GM12865 (cell line): ENCODE data around the gene LPAR3.

ENCODE experiments used
- DNase-seq: peaks from one replicate; pipeline ENCODE4 v3.0.0; 2010; ENCODE audit warnings: low read depth
- H3K4me3 ChIP-seq: 2 replicates; pipeline ENCODE4 v1.5.1; 2011; ENCODE audit warnings: mild to moderate bottlenecking, low read depth, low read length, control low read depth
- TF ChIP-seq, protein P1 (sequence below): IDR thresholded peaks from 2 replicates; pipeline ENCODE4 v1.5.1; 2011; ENCODE audit warnings: low read length, control low read depth, low read depth, inconsistent platforms; ENCODE audit not compliant: insufficient read depth; ENCODE audit errors: missing control alignments

LPAR3 gene

DNA sequence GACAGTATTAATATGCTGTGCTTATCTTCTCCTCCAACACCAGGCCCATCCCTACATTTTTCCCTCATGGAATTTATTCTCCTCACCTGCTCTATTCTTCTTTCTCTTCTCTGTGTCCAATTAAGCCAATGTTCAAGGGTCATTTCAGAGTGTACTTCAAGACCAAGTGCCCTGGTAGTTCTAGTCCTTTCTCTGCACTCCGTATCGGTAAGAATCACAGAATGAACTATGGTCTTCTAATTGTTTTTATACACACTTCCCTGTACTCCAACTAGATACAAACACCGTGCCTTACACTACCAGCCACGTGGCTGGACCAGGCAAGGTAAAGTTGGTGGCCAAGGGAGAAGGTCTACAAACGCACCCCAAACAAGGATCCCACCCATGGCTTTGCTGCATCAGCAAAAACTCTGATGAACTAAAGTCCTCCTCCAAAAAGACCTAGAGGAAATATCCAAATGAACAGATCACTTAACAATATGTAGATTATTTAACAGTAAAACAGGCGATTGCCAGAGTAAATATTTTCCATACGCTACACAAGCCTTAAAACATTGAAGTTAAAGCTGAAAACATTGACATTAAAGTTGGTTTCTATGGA lies 40.1 kb upstream of the LPAR3 start:
- no peak for DNase-seq
- TF ChIP-seq, protein P1, sequence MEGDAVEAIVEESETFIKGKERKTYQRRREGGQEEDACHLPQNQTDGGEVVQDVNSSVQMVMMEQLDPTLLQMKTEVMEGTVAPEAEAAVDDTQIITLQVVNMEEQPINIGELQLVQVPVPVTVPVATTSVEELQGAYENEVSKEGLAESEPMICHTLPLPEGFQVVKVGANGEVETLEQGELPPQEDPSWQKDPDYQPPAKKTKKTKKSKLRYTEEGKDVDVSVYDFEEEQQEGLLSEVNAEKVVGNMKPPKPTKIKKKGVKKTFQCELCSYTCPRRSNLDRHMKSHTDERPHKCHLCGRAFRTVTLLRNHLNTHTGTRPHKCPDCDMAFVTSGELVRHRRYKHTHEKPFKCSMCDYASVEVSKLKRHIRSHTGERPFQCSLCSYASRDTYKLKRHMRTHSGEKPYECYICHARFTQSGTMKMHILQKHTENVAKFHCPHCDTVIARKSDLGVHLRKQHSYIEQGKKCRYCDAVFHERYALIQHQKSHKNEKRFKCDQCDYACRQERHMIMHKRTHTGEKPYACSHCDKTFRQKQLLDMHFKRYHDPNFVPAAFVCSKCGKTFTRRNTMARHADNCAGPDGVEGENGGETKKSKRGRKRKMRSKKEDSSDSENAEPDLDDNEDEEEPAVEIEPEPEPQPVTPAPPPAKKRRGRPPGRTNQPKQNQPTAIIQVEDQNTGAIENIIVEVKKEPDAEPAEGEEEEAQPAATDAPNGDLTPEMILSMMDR = no peak

DNA sequence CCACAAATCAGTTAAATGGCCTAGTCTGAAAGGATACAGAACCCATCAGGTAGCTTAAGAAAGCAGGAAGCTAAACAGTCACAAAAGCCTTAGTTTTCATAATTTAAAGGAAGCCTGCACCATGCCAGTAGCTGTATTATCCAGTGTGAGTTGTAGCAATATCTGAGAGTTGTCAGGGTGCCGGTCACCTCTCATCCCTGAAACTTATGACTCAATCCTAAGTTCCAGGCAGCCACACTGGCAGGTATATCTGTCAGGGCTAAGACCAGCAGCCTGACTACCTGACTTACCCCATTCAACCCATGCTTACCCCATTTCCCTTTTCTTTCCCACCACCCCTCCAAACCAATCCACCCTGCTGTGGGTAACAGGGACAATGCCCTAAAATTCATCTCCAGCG lies 37.8 kb upstream of the LPAR3 start:
- TF ChIP-seq, protein P1 = no peak
- no peak overlapping the region for H3K4me3 ChIP-seq
- DNase-seq = no peak

More for the DNA sequence above, 40.1 kb upstream of the LPAR3 start:
- H3K4me3 ChIP-seq = no peak overlapping the region

DNA sequence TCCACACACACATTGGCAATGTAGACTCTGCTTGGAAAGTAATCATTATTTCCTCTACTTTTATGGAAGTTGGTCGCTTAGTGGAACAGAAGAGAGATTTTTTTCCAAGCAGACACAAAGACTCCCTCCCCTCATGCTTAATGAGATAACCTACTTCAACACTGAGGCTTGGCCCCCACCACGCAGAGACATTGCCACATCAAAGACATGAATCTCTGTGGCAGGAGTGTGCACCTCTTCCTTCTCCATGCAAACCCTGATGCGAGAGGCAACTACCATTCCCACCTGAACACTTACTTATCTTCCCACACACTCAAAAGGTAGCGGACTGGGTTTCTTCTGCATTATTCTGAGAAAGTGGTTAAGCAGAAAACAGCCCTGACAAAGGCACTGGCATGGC lies 37.3 kb upstream of the LPAR3 start:
- TF ChIP-seq, protein P1 = no peak
- no peak for DNase-seq

DNA sequence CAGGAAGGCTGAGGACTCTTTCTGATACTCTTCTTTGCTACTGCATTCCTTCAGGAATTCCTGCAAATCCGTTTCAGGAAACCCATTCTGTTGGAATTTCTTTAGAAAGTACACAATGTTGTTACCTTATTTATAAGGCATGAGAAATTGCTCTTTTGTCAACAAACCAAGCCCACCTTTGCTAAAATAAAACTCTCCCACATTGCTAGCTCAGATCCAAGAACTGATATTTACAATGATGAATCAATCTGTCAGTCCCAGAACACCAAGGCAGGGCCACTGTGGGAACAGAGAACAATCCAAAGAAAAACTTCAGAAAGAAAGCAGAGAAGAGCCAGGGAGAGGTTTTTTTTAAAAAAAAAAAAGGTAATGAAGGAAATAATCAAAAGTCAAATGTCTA lies 36.6 kb upstream of the LPAR3 start:
- no peak for DNase-seq
- TF ChIP-seq, protein P1 = no peak
- H3K4me3 ChIP-seq = no peak overlapping the region

More for the DNA sequence above, 37.3 kb upstream of the LPAR3 start:
- no peak overlapping the region for H3K4me3 ChIP-seq

DNA sequence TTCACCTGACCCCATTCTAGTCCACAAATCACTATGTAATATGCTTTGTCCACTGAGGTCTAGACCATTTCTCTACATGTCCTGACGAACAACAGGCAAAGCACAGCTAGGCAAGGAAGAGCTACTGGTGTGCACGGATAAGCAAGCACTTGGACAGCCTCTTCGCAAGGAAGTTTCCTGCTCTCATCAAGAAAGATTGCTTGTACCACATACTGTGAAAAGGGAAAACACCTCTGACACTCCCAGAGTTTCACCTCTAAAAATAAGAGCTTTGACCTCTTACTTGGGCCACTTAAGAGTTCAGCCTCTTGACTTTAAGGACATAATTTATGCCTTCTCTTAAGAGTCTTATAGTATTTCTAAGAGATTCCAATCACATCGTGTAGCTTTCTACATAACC lies 36.0 kb upstream of the LPAR3 start:
- TF ChIP-seq, protein P1 = no peak
- no peak for DNase-seq
- H3K4me3 ChIP-seq = no peak overlapping the region

DNA sequence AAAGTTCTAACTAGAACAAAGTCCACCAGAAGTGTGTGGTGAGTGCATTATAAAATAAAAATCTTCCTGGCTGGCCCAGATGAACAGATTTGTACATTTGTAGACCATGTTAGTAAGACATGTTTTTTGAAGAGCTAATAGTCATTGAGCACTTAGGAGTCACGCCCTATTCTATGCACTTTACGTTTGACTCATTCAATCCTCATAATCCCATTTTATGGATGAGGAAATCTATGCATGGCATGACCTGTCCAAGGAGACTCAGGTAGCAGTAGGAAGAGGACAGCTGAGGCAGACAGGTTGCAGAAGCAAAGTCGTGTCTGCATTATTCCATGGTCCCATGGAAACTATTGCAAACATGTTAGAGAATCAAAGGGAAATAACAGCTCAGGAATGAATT lies 30.3 kb upstream of the LPAR3 start:
- DNase-seq = no peak
- H3K4me3 ChIP-seq = no peak overlapping the region
- TF ChIP-seq, protein P1 = no peak

DNA sequence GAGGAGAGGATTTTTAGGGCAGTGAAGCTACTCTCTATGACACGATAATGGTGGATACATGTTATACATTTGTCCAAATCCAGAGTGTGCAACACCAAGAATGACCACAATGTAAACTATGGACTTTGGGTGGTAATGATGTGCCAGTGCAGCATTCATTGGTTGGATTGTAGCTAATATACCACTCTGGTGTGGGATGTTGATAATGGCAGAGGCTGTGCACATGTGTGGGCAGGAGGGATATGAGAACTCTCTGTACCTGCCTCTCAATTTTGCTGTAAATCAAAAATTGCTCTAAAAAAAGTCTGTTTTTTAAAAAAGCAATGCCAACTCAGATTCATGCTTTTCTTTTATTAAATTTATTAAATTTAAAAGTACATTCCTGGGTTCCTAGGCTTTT lies 27.2 kb upstream of the LPAR3 start:
- TF ChIP-seq, protein P1 = no peak
- no peak for DNase-seq
- H3K4me3 ChIP-seq = no peak overlapping the region
